Hepatocyte (in vitro differentiated cells): Measurements from ENCODE around the gene OR10A3. TPM values are rescaled to one million over a fixed set of nuclear protein-coding genes. Genes with fewer than 3 reads are reported as not detected.

ENCODE experiments used
- DNase-seq: peaks from one replicate; pipeline ENCODE4 v3.0.0-alpha.2; 2016; ENCODE audit warnings: low spot score
- H2AFZ ChIP-seq: fragments of 200-600 bp; sonication (generic); 2 replicates; pipeline ENCODE4 v1.6.0; 2016; ENCODE audit warnings: antibody characterized with exemption, mild to moderate bottlenecking
- H3K27ac ChIP-seq: fragments of 200-600 bp; sonication (generic); 2 replicates; pipeline ENCODE4 v1.5.1; 2016; ENCODE audit warnings: mild to moderate bottlenecking
- H3K27me3 ChIP-seq: fragments of 200-600 bp; sonication (generic); 2 replicates; pipeline ENCODE4 v1.6.1; 2016
- H3K36me3 ChIP-seq: fragments of 200-600 bp; sonication (generic); replicated peaks from 2 replicates; pipeline ENCODE4 v1.5.1; 2016; ENCODE audit warnings: low read depth; ENCODE audit not compliant: insufficient read depth
- H3K4me1 ChIP-seq: fragments of 200-600 bp; sonication (generic); 2 replicates; pipeline ENCODE4 v1.5.1; 2016; ENCODE audit warnings: mild to moderate bottlenecking, moderate library complexity; ENCODE audit not compliant: insufficient read depth
- H3K4me2 ChIP-seq: fragments of 200-600 bp; sonication (generic); 2 replicates; pipeline ENCODE4 v1.6.0; 2016
- H3K4me3 ChIP-seq: fragments of 200-600 bp; sonication (generic); 2 replicates; pipeline ENCODE4 v1.5.1; 2016; ENCODE audit warnings: mild to moderate bottlenecking
- H3K79me2 ChIP-seq: fragments of 200-600 bp; sonication (generic); 2 replicates; pipeline ENCODE4 v1.6.0; 2017; ENCODE audit warnings: mild to moderate bottlenecking
- H3K9me2 ChIP-seq: fragments of 200-600 bp; sonication (generic); replicated peaks from 2 replicates; pipeline ENCODE4 v1.6.0; 2017; ENCODE audit warnings: mild to moderate bottlenecking; ENCODE audit not compliant: insufficient read depth
- H3K9me3 ChIP-seq: fragments of 200-600 bp; sonication (generic); 2 replicates; pipeline ENCODE4 v1.5.1; 2016; ENCODE audit warnings: low read depth, mild to moderate bottlenecking
- H4K20me1 ChIP-seq: fragments of 200-600 bp; sonication (generic); 2 replicates; pipeline ENCODE4 v1.6.0; 2016; ENCODE audit warnings: mild to moderate bottlenecking; ENCODE audit not compliant: insufficient read depth, poor library complexity, severe bottlenecking
- EZH2 ChIP-seq: fragments of 200-600 bp; sonication (generic); IDR thresholded peaks from 2 replicates; pipeline ENCODE4 v1.6.1; 2016; ENCODE audit warnings: antibody characterized with exemption, mild to moderate bottlenecking, borderline replicate concordance
- EZH2phosphoT487 ChIP-seq: fragments of 200-600 bp; sonication (generic); IDR thresholded peaks from one replicate; pipeline ENCODE4 v1.6.1; 2018; ENCODE audit warnings: antibody characterized with exemption, mild to moderate bottlenecking, low read depth, moderate library complexity; ENCODE audit not compliant: unreplicated experiment, severe bottlenecking
- WGBS: methylation state at CpG from one replicate; pipeline ENCODE4 v1.1.6; 2016; ENCODE audit warnings: low lambda C conversion rate; ENCODE audit errors: missing lambda C conversion rate; 5-methylcytosine and 5-hydroxymethylcytosine counted together
- polyA plus RNA-seq: library from polyadenylated mRNA; unstranded; fragments of >200 nt; fragmentation: Nextera tagmentation; extraction: Ambion mirVana; gene quantifications from 2 replicates; pipeline ENCODE4 v1.2.1, GENCODE V29; 2016
- total RNA-seq: library from RNA; depleted of rRNA; stranded (reverse); fragments of >200 nt; gene quantifications from 2 replicates; pipeline ENCODE4 v1.2.3, GENCODE V29; 2014
- TF ChIP-seq, protein P1 (sequence below): fragments of 200-600 bp; sonication (generic); IDR thresholded peaks from 2 replicates; pipeline ENCODE4 v1.5.1; 2016; ENCODE audit warnings: antibody characterized with exemption, mild to moderate bottlenecking; ENCODE audit not compliant: poor library complexity

OR10A3 gene
- total and polyA plus RNA-seq, 2 experiments from 2014 or later, result not detected

DNA sequence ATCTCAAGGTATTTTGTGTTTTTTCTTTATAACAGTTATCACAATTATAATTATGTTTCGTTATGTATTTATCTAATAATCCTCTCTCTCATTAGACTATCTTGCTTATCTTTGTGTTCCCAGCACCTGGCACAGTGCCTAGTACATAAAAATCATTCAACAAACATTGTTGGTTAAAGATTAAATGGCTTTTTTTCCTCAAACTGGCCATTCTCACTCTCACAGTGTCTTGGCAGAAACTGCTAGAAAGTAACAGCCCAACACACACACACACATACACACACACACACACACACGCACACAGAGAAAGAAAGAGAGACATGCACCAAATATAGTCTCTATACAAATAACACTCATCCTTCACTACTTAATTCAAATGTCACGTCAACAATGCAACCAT, 47.3 kb downstream of the OR10A3 start:
- no peak overlapping the region for H2AFZ ChIP-seq
- peaks cover 7% of the 10 kb centered on the region for H3K4me1 ChIP-seq
- no peaks in the 10 kb centered on the region for H3K27me3 ChIP-seq
- WGBS, result 51% methylated on average over 3 of the region's 3 CpGs
- H4K20me1 ChIP-seq, result no peaks in the 10 kb centered on the region
- no peaks in the 10 kb centered on the region for H3K36me3 ChIP-seq
- no peak for DNase-seq
- TF ChIP-seq, protein P1, sequence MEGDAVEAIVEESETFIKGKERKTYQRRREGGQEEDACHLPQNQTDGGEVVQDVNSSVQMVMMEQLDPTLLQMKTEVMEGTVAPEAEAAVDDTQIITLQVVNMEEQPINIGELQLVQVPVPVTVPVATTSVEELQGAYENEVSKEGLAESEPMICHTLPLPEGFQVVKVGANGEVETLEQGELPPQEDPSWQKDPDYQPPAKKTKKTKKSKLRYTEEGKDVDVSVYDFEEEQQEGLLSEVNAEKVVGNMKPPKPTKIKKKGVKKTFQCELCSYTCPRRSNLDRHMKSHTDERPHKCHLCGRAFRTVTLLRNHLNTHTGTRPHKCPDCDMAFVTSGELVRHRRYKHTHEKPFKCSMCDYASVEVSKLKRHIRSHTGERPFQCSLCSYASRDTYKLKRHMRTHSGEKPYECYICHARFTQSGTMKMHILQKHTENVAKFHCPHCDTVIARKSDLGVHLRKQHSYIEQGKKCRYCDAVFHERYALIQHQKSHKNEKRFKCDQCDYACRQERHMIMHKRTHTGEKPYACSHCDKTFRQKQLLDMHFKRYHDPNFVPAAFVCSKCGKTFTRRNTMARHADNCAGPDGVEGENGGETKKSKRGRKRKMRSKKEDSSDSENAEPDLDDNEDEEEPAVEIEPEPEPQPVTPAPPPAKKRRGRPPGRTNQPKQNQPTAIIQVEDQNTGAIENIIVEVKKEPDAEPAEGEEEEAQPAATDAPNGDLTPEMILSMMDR, result no peak
- no peak for TF ChIP-seq EZH2phosphoT487
- TF ChIP-seq EZH2, result no peak
- peak overlapping the region; percentile 57 for H3K4me2 ChIP-seq
- peak overlapping the region; percentile 47 for H3K27ac ChIP-seq
- H3K79me2 ChIP-seq, result no peaks in the 10 kb centered on the region
- no peaks in the 10 kb centered on the region for H3K9me3 ChIP-seq
- H3K4me3 ChIP-seq, result no peak overlapping the region
- no peaks in the 10 kb centered on the region for H3K9me2 ChIP-seq

DNA sequence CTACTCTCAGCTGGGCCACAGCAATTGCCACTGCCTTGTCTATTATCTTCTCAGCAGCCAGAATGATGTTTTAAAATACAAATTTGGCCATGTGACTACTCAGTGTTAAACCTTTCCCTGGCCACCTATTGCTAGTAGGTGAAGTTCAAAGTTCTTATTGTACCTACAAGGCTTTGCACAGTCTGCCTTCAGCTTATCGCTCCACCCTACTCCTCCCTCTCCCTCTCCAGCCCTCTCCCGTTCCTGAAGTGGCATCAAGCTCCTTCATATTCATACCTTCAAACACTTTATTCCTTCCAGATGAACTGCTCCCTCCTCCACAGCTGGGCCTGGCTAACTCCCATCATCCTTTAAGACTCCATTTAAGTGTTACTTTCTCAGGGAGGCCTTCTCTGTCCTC, 47.7 kb downstream of the OR10A3 start:
- Histone ChIP-seq H3K36me3 (no peaks in the 10 kb centered on the region), H3K9me2 (no peaks in the 10 kb centered on the region), H3K4me3 (no peak overlapping the region), H2AFZ (no peak overlapping the region), H3K9me3 (no peaks in the 10 kb centered on the region), H3K4me2 (peak overlapping the region; percentile 57), H3K79me2 (no peaks in the 10 kb centered on the region), H3K27me3 (no peaks in the 10 kb centered on the region), H3K27ac (peak overlapping the region; percentile 69), H3K4me1 (peaks cover 7% of the 10 kb centered on the region), H4K20me1 (no peaks in the 10 kb centered on the region)
- peak; percentile 47 for DNase-seq
- WGBS, result 48% methylated on average over 2 of the region's 2 CpGs
- TF ChIP-seq EZH2, result no peak
- TF ChIP-seq, protein P1, result no peak
- no peak for TF ChIP-seq EZH2phosphoT487

DNA sequence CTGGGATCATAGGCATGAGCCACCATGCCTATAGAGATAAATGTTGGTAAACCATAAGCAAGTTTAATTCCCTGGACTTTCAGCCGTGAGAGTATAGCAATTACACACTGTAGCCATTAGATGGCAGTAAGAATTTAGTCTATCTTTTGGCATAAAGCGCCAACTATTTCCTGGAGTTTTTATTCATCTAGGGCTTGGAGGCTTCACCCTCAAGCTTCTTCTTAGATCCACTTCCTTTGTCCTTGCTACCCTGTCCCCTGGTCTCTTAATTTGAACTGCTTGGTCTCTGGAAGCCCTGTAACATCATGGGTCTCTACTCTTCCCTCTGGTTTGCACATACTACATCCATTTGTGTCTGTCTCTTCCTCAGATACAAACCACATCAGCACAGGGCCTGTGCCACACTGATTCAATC, 48.7 kb downstream of the OR10A3 start:
- Histone ChIP-seq H3K4me3 (no peak overlapping the region), H3K4me1 (peaks cover 7% of the 10 kb centered on the region), H3K79me2 (no peaks in the 10 kb centered on the region), H4K20me1 (no peaks in the 10 kb centered on the region), H3K9me3 (no peaks in the 10 kb centered on the region), H3K9me2 (no peaks in the 10 kb centered on the region), H2AFZ (peak overlapping the region; percentile 60), H3K27ac (peak overlapping the region; percentile 69), H3K36me3 (no peaks in the 10 kb centered on the region), H3K27me3 (no peaks in the 10 kb centered on the region), H3K4me2 (peak overlapping the region; percentile 57)
- DNase-seq, result peak; percentile 73
- 8% methylated on average over 2 of the region's 2 CpGs for WGBS
- TF ChIP-seq EZH2, result no peak
- TF ChIP-seq, protein P1, result peak; percentile 81

DNA sequence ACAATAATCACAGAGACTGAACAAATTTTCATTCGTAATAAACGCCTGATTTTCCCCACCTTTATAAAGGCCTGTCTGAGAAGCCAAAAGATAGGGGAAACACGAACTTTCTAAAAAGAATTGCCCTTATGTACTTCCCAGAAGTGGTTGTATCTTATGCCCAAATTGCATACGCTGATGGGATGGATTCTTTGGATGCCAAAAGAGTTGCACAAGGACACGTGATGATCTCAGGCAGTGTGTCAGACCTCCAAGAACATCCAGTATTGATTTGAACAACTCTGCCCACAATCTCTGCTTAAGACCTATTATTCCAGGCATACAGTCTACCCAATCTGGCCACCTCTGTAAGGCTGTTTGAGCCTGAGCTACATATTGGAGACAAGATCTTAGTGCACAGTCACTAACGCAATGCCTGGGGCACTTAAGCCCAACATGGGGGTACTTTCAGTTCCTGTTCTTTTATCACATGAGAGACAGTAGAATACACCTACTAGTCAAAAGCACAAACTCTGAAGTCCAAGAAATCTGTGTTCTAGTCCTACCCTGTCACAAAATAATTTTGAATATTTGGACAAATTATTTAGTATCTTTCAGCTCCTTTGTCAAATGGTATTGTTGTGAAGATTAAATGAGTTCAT, 49.3 kb downstream of the OR10A3 start:
- DNase-seq, result no peak
- 64% methylated on average over 6 of the region's 6 CpGs for WGBS
- H3K9me3 ChIP-seq, result no peaks in the 10 kb centered on the region
- H3K79me2 ChIP-seq, result no peaks in the 10 kb centered on the region
- H2AFZ ChIP-seq, result no peak overlapping the region
- no peak for TF ChIP-seq EZH2phosphoT487
- TF ChIP-seq EZH2, result no peak
- TF ChIP-seq, protein P1, result no peak
- no peak overlapping the region for H3K4me2 ChIP-seq
- peaks cover 7% of the 10 kb centered on the region for H3K4me1 ChIP-seq
- H3K36me3 ChIP-seq, result no peaks in the 10 kb centered on the region
- no peak overlapping the region for H3K4me3 ChIP-seq
- H3K27ac ChIP-seq, result no peak overlapping the region
- H4K20me1 ChIP-seq, result no peaks in the 10 kb centered on the region
- no peaks in the 10 kb centered on the region for H3K9me2 ChIP-seq
- no peaks in the 10 kb centered on the region for H3K27me3 ChIP-seq
